GM10248 (cell line): ENCODE results near the gene ADGRD1.

Experiments
- CTCF ChIA-PET: fragments of 300-600 bp; sonication (Branson Sonifier 250); formaldehyde crosslinking; extraction: SDS; loops from one replicate; lab custom pipeline; 2021; ENCODE audit warnings: antibody characterized with exemption; lab: Yijun Ruan, JAX
- POLR2A ChIA-PET: fragments of 350-650 bp; sonication (Branson Sonifier 250); formaldehyde crosslinking; extraction: SDS; loops from one replicate; lab custom pipeline; 2020; ENCODE audit warnings: antibody characterized with exemption; lab: Yijun Ruan, JAX
- DNase-seq: peaks from one replicate; pipeline ENCODE4 v3.0.0; 2012; ENCODE audit errors: extremely low spot score
- CTCF ChIP-seq: IDR thresholded peaks from 2 replicates; pipeline ENCODE4 v1.5.1; 2012; ENCODE audit warnings: mild to moderate bottlenecking, low read depth; ENCODE audit errors: extremely low read depth, missing control alignments, control extremely low read depth

ADGRD1 gene

GRCh38 chr12:131085816-131086591 is 132.3 kb downstream of the ADGRD1 start:
- POLR2A ChIA-PET = no interaction called here
- no peak for TF ChIP-seq CTCF
- DNase-seq = no peak
- CTCF ChIA-PET = interaction anchor here (1.4 to 1.9 kb wide), 3 partner anchors 10 to 18 kb away, joined by 4 to 5 read pairs (median 4); no protein-coding TSS in a partner anchor

GRCh38 chr12:131087302-131087818 is 133.7 kb downstream of the ADGRD1 start:
- TF ChIP-seq CTCF = no peak
- ChIA-PET CTCF (interaction anchor here (2.7 kb wide), 1 partner anchor 17 kb away, joined by 13 read pairs; no protein-coding TSS in a partner anchor), POLR2A (no interaction called here)
- DNase-seq = no peak

- POLR2A ChIA-PET = no interaction called here
- CTCF ChIA-PET = interaction anchor here (2.7 kb wide), 1 partner anchor 16 kb away, joined by 13 read pairs; no protein-coding TSS in a partner anchor
- no peak for DNase-seq
- no peak for TF ChIP-seq CTCF
Measured at GRCh38 chr12:131087991-131088700, 134.4 kb downstream of the ADGRD1 start.

- POLR2A ChIA-PET = no interaction called here
- CTCF ChIA-PET = interaction anchor here (2.7 kb wide), 1 partner anchor 15 kb away, joined by 13 read pairs; no protein-coding TSS in a partner anchor
- DNase-seq = no peak
- no peak for TF ChIP-seq CTCF
Measured at GRCh38 chr12:131088701-131089530, 135.2 kb downstream of the ADGRD1 start.

- DNase-seq = no peak
- POLR2A ChIA-PET = no interaction called here
- CTCF ChIA-PET = no interaction called here
- no peak for TF ChIP-seq CTCF
Measured at GRCh38 chr12:131089531-131090273, 136.0 kb downstream of the ADGRD1 start.
